SKM-1 (cell line): Measurements from ENCODE around the gene C20orf96.
"Not testable (repeated sequence)": the region's sequence is repeated elsewhere in the genome, so short reads cannot be mapped to it uniquely, and the experiment has no call there.

Experiments
- DNase-seq: peaks from one replicate; lab custom pipeline; 2025; ENCODE audit not compliant: unreplicated experiment; lab: John Stamatoyannopoulos, UW

The C20orf96 gene, protein sequence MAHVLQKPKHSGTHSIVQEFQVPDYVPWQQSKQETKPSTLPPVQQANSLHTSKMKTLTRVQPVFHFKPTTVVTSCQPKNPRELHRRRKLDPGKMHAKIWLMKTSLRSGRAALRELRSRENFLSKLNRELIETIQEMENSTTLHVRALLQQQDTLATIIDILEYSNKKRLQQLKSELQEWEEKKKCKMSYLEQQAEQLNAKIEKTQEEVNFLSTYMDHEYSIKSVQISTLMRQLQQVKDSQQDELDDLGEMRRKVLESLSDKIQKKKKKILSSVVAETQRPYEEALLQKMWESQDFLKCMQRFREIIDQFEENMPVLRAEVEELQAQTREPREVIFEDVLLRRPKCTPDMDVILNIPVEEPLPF

DNA sequence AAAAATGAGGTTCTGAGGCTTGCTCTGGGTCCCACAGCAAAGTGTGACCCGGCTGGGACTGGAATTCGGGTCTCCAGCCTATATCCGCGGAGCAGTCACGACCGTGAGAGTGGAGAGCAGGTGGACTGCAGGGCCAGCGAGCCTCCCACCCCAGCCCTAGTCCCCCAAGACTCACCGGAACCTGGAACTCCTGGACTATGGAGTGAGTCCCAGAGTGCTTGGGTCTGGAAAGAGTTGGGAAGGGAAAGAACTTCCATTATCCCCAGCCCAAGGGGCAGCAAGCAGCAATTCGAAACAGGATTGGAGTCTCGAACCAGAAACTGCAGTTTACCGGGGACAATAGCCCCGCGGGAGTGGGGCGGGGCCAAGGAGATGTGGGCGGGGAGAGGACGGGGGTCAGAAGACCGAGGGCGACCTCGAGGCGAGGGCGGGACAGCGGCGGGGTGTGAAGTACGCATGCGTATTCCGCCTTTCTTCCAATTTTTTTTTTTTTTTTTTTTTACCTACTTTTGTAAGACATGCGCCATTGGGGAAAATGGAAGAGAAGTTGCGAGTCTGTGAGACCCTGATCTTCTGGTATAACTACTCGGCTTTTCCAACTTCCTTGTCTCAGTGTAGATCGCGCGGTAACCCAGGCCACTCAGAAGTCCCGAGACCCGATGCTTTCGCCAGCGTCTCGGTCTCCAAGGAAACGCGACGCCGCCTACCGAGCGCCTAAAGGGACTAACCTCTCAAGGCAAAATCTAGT is at the start of gene C20orf96:
Gene C20orf96 (minus strand): TSS at position 667 of the 748 bp plus-strand sequence. CDS start 140 bp downstream, at position 527.
- peak; percentile 45 for DNase-seq

DNA sequence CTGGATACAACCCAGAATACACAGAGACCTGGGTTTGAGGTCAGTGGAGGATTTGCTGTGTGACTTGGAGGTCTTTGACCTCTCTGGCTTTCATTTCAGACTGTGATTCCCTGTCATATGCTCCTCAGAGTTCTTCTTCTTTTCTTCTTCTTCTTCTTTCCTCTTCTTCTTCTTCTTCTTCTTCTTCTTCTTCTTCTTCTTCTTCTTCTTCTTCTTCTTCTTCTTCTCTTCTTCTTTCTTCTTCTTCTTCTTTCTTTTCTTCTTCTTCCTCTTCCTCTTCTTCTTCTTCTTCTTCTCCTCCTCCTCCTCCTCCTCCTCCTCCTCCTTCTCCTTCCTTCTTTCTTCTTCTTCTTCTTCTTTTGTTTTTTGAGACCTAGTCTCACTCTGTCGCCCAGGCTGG is 45.5 kb upstream of the C20orf96 start:
- DNase-seq, result not testable (repeated sequence)

DNA sequence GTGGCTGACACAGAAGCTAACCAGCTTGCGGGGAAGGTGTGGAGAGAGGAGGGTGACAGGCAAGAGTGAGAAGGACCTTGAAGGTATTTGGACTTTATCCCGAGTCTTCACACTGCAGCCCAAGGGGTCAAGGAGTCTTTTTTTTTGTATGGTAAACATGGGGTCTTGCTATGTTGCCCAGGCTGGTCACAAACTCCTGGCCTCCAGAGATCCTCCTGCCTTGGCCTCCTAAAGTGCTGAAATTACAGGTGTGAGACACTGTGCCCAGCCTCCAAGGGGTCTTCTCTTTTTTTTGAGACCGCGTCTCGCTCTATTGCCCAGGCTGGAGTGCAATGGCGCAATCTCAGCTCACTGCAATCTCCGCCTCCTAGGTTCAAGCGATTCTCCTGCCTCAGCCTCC is 44.0 kb upstream of the C20orf96 start:
- DNase-seq, result no peak

DNA sequence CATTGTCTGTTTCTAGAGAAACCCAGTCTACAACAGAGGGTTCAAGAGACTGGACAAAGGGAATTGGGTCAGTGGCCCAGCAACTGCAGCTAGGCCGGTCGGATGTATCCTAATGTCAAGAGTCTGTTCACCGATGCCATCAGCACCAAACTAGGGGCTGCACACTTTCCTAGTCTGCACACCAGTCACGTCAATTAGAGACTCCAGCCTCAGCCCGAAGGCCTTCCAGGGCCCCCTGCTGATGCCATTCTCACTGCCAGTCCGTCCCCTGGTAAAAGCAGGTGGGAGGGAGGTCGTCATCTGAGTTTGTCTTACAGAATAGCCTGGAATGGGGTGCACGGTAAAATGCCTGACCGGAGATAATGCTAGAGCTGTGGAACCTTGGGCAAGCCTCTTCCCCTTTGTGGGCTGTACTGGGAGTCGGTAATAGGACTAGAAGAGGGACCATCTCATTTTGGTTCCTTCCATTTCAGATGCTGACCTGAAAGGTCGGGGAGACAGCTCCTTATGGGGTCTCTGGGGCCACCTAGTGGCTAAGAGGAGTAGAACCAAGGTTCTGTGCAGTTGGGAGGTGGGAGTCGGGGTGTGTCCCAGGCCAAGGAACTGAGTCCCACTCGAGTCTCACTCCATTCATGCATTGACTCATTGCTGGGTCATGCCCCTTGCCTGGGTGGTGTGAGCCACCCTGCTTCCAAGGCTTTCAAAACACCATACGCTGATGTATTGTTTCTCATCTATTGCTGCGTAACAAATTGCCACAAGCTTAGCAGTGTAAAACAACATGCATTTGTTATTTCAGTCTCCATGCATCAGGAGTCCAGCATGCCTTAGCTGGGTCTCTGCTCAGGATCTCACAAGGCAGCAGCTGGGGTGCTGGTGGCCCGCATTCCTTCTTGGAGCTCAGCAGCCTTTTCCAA is 39.9 kb upstream of the C20orf96 start:
- DNase-seq, result peak; percentile 49

DNA sequence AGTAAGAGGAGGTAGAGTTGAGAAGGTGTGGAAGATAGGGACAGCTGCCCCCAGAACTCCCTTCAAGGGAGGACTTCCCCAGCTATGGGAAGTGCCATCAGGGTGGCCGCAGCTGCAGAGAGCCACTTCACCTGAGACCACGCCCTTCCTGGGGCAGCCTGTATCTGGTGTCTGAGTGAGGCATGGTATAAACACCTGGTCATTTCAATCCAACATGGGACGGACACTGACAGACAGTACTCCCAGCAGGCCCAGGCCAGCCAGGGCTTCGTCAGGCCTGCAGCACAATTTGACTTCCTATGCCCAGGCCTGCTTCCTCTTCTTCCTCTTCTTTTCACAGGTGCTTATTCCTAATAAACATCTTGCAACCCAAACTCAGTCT is 39.3 kb upstream of the C20orf96 start:
- no peak for DNase-seq

DNA sequence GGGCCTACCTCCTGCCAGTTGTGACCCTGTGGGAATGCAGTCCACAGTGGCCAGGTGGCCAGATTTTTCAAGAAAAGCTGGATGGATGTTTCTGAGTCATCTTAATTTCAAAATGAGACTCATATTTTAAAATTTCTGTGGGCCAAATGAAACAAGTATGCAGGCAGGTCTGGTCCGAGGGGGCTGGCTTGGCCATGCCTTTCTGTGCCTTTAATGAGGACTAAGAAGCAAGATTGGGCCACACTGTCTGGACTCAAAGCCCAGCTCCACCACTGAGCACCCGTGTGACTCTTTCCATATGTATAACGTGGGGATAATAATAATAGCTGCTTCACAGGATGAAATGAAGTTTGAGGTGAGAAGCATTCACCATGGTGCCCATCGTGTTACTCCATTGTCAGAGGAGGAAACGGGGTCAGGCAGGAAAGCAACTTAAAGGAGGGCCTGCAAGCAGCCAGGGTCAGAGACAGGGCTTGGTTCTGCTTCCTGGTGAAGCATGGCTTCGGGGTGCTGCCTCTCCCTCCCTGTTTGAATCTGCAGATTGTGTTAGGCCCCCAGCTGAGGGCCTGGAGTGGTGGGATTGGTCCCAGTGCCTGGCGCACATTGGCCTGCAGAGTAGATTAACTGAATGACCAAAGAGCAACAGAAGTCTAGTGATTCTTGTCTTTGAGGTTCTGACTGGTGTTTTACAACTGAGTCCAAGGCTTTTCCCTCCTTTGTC is 38.6 kb upstream of the C20orf96 start:
- DNase-seq, result no peak

DNA sequence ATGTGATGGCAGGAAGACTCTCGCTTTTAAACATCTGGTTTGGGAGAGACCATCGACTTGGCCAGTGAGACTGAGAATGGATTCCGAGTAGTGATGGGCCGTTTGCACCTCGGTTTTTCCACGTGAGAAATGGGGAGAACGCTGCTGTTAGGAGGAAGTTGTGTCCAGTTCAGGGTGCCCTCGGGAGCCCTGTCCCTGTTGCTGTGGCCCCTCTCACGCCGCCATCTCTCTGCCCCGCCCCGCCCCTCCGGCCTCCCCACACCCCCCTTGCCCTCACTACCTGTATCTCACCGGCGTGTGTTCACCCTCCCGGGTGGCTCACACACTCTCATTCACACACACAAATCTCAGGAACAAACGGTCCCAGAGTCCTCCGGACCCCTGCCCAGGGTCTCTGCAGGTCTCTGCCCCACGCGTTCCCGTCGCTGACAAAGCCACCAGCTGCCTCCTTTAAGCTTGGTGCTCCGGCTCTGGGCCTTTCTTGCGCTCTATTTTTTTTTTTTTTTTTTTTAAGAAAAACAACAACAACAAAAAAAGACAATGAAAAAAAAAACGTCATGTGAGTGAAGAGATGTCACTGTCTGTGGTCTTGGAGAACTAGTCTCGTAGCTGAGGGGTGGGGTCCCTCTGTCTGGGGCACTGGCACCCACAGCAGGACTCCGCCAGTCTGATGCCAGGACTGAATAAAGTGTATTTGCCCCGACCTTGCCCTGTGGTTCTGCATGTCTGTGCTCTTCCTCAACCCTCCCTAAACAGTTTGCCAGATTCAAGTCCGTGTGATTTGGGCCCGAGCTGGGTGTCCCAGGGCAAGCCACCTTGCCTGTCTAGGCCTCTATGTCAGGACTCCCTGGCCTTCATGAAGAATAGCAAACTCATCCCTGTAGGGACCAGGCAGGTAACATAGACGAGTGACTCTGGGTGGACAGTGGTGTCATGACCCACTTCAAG is 37.8 kb upstream of the C20orf96 start:
- no peak for DNase-seq

DNA sequence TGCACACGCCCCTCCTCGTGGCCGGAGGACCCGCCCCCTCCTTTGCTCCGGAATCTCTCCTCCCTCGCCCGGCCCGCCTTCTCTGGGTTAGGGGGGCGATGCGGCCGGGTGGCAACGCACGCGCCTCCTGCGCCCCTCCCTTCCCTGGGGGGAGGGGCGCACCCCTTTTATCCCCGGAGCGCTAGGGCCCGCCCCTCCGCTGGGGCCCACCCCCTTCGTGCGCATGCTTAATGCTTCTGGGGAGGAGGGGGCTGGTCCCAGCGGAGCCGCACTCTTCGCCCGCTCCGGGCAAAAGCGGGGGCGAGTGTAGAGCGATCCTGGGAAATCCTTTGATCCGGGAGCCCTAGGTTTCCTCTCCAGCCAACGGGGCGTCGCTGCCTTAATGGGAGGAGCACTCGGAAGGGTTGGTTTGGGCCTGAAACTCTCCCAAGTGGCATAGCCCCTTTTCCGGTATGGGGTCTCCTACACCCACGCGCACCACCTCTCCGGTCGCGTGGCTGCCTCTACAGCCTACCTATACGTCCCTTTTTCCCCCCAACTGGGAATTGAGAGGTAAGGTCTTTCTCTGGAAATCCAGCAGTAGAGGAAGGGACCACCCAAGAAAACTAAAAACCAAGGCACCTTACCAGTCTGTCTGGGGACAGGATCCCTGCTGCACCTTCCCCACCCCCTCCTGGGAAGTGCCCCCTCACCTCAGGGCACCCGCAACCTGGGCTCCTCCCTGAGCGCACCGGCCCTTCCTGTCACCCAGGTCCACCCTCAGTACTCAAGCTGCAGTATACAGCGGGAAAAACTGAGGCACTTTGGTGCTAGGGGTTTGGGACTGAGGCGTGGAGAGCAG is 36.9 kb upstream of the C20orf96 start:
- DNase-seq, result no peak

DNA sequence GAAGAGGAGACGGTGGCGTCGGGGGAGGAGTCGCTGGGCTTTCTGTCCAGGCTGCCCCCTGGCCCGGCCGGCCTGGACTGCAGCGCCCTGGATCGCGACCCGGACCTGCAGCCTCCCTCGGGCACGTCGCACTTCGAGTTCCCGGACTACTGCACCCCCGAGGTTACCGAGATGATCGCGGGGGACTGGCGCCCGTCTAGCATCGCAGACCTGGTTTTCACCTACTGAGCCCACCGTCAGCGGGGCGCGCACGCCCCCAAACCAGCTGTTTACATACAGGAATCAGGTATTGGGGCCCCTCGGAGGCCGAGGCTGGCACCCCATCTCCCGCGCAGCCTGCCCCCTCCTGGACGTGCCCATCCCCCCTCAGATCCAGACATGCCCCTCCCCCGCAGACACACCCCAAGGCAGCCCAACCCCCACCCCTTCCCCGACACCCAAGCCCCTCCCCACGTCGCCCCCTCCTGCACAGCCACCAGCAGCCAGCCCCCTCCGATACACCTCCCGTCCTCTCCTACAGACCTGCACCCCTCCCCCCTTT is 36.2 kb upstream of the C20orf96 start:
- no peak for DNase-seq

DNA sequence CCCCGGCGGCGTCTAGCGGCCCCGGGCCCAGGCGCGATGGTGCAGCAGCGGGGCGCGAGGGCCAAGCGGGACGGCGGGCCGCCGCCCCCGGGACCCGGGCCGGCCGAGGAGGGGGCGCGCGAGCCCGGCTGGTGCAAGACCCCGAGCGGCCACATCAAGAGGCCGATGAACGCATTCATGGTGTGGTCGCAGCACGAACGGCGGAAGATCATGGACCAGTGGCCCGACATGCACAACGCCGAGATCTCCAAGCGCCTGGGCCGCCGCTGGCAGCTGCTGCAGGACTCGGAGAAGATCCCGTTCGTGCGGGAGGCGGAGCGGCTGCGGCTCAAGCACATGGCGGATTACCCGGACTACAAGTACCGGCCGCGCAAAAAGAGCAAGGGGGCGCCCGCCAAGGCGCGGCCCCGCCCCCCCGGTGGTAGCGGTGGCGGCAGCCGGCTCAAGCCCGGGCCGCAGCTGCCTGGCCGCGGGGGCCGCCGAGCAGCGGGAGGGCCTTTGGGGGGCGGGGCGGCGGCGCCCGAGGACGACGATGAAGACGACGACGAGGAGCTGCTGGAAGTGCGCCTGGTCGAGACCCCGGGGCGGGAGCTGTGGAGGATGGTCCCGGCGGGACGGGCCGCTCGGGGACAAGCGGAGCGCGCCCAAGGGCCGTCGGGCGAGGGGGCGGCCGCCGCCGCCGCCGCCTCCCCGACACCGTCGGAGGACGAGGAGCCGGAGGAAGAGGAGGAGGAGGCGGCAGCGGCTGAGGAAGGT is 35.5 kb upstream of the C20orf96 start:
- no peak for DNase-seq

DNA sequence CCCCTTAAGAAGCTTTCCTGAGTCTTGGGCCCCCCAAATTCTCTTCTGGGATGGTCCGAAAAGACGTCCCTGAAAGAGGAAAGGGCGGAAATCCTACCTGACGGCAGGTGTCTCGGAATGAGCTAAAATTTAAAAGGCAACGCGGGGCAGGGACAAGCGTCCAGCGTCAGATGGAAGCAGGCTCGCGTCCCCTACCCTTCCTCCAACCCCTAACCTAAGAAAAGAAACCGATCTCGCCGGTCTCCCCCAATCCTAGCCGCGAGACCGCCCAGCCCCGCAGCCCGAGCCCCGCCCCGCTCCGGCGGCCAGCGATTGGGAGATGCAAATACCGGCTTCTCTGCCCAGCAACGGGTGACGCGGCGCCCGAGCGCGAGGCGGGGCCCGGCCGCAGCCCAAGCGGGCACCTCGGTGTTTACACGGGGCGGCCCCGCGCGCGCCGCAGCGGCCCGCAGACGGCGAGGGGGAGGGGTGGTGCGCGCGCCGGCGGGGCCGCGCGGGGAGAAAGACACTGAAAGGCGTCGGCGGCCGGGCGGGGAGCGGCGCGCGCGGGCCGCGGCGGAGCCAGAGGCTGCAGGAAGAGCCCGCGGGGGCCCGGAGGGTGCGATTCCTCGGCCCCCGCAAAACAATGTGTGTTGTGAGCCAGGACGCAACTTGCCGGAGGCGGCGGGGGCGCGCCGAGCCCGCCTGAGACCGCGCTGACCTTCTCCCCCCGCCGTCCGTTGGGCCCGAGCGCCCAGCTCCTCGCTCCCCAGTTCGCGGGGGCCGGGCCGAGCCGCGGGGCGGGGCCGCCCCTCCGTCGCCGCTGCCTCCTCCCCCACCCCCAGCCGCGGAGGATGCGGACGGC is 34.7 kb upstream of the C20orf96 start, which contains the start of gene SOX12:
Gene SOX12 (plus strand): TSS at position 508 of the 844 bp plus-strand sequence. CDS start 373 bp downstream, outside the sequence.
- DNase-seq, result peak; percentile 56

DNA sequence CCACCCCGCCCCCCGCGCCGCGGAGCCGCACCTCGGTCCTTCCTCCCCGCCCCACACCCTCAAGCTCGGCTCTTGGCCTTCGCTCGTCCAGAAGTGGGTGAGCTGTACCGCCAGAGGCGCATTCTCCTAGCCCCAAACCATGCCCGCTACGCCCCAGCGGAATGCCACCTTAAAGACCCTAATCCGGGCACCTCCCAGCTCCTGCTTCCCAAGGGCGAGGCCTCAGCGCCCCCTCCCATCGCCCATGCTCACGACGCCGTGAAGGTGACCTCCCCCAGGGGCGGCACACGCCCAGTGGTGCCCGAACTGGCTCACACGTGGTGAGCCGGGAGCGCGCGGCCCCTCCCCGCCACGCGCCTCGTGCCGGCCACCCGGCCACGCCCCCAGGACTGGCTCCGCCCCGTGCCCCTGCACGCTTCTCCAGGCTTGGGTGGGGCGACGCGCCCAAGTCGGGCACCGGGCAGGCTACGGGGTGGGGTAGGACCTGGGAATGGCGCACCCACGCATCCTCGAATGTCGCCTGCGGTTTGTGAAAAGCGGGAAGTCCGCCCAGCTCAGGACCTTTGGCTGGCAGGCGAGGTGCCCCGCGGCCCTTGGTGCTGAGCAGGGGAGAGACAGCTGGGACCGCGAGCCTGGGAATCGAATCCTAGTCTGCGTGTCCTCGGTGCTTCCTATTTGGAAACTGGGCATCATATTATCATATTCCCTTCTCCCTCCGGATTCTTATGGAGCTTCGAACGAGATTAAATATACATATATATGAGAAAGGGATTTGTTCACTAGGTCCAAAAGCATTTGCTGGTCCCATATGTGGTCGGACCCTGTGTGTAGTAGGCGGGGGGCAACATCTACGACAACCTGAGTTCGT is 33.9 kb upstream of the C20orf96 start:
- peak; percentile 37 for DNase-seq

DNA sequence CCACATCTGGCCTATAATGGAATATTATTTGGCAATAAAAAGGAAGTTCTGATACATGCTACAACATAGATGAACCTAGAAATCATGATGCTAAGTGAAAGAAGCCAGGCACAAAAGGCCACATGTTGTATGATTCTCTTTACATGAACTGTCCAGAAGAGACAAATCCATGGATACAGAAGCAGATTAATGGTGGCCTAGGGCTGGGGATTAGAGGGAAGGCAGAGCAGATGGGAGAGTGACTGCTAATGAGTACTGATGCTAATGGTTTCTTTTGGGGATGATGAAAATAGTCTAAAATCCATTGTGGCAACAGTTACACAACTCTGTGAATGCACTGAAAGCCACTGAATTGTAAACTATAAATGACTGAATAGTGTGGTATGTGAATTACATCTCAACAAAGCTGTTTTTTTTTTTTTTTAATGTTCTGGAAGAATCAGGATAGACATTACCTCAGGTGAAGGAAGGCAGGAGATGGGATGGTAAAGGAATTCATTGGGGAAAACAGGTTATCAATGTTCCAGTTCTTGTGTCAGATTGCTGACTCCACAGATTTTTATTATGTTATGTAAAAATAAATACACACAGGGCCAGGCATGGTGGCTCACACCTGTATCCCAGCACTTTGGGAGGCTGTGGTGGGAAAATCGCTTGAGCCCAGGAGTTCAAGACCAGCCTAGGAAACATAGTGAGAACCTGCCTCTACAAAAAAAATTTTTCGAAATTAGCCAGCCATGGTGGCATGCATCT is 25.9 kb upstream of the C20orf96 start:
- DNase-seq, result no peak

DNA sequence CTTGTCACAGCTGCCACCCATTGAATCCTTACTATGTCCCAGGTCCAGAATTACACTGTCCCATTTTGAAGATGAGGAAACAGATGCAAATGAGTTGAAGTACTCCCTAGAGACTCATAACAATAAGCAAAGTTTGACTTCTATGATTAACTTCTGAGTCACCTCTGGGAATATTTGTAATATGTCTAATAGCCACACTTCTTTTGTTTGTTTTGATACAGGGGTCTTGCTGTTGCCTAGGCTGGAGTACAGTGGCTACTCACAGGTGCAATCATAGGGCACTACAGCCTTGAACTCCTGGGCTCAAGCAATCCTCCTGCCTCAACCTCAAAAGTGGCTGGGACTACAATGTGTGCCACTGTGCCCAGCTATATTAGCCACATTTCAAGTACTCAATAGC is 23.4 kb upstream of the C20orf96 start:
- DNase-seq, result no peak

DNA sequence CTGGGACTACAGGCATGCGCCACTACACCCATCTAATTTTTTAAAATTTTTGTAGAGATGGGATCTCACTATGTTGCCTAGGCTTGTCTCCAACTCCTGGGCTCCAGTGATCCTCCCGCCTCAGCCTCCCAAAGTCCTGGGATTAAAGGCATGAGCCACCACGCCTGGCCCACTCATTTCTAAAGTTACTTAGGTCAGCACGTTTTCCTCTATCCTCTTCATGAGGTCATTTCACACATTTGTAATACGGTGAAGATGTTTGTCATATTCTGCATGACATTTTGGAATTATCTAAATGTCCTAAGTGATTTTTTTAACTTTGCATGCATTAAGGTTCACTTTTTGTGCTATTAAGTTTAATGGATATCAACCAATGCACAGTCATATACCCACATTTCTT is 22.9 kb upstream of the C20orf96 start:
- DNase-seq, result no peak
